Muscle layer of duodenum (tissue), 2 donors: ENCODE measurements around the gene ETV3L.

ENCODE experiments used
- H3K27ac ChIP-seq: one replicate; pipeline ENCODE4 v1.7.0; 2013; ENCODE audit warnings: mild to moderate bottlenecking, low read length
- H3K27me3 ChIP-seq: one replicate; pipeline ENCODE4 v1.7.0; 2013; ENCODE audit warnings: low read depth, mild to moderate bottlenecking, control low read depth, low read length
- H3K36me3 ChIP-seq, 2 donors: one replicate each; pipeline ENCODE4 v1.7.0; 2013; ENCODE audit warnings: low read length in 2 of 2, control low read depth in 1 of 2, mild to moderate bottlenecking in 1 of 2; ENCODE audit not compliant: insufficient read depth in 2 of 2, control insufficient read depth in 1 of 2
- H3K4me1 ChIP-seq, 2 donors: one replicate each; pipeline ENCODE4 v1.7.0; 2013; ENCODE audit warnings: low read length in 2 of 2, mild to moderate bottlenecking in 2 of 2, control low read depth in 1 of 2, moderate library complexity in 1 of 2; ENCODE audit not compliant: insufficient read depth in 2 of 2, control insufficient read depth in 1 of 2
- H3K4me3 ChIP-seq, 2 donors: one replicate each; pipeline ENCODE4 v1.7.0; 2013; ENCODE audit warnings: low read length in 2 of 2, low read depth in 1 of 2, mild to moderate bottlenecking in 1 of 2
- H3K9me3 ChIP-seq, 2 donors: one replicate each; pipeline ENCODE4 v1.7.0; 2013; ENCODE audit warnings: low read length in 2 of 2, control low read depth in 1 of 2, mild to moderate bottlenecking in 1 of 2; ENCODE audit not compliant: control insufficient read depth in 1 of 2
- donor health status: healthy.

ETV3L gene

GRCh38 chr1:157124855-157125254 lies 25.2 kb upstream of the ETV3L start:
- H3K4me3 ChIP-seq, result no peak overlapping the region
- H3K27me3 ChIP-seq, result no peaks in the 10 kb centered on the region
- no peaks in the 10 kb centered on the region for H3K9me3 ChIP-seq
- no peak overlapping the region for H3K27ac ChIP-seq
- H3K4me1 ChIP-seq, result no peaks in the 10 kb centered on the region
- H3K36me3 ChIP-seq, result peaks cover 46 to 68% of the 10 kb centered on the region in 2 donors

- no peak overlapping the region for H3K4me3 ChIP-seq
Observed at GRCh38 chr1:157119448-157119847, 19.8 kb upstream of the ETV3L start.

GRCh38 chr1:157119008-157119407 lies 19.4 kb upstream of the ETV3L start:
- no peaks in the 10 kb centered on the region for H3K9me3 ChIP-seq
- no peak overlapping the region for H3K4me3 ChIP-seq
- no peaks in the 10 kb centered on the region for H3K27me3 ChIP-seq
- no peaks in the 10 kb centered on the region for H3K4me1 ChIP-seq
- H3K36me3 ChIP-seq, result peaks cover 14 to 17% of the 10 kb centered on the region in 2 donors
- no peak overlapping the region for H3K27ac ChIP-seq

More at GRCh38 chr1:157119448-157119847, 19.8 kb upstream of the ETV3L start:
- Histone ChIP-seq H3K36me3 (peaks cover 17 to 20% of the 10 kb centered on the region in 2 donors), H3K27me3 (no peaks in the 10 kb centered on the region), H3K4me1 (no peaks in the 10 kb centered on the region), H3K9me3 (no peaks in the 10 kb centered on the region), H3K27ac (no peak overlapping the region)

- Histone ChIP-seq H3K27ac (no peak overlapping the region), H3K36me3 (peaks cover 0 to 3% of the 10 kb centered on the region in 2 donors), H3K4me3 (no peak overlapping the region)
Observed at GRCh38 chr1:157117527-157118057, 18.0 kb upstream of the ETV3L start.

GRCh38 chr1:157116737-157117103 lies 17.1 kb upstream of the ETV3L start:
- Histone ChIP-seq H3K4me1 (no peaks in the 10 kb centered on the region), H3K27me3 (no peaks in the 10 kb centered on the region), H3K9me3 (no peaks in the 10 kb centered on the region), H3K4me3 (no peak overlapping the region), H3K27ac (no peak overlapping the region), H3K36me3 (no peaks in the 10 kb centered on the region)

More at GRCh38 chr1:157117527-157118057, 18.0 kb upstream of the ETV3L start:
- no peaks in the 10 kb centered on the region for H3K4me1 ChIP-seq
- no peaks in the 10 kb centered on the region for H3K27me3 ChIP-seq
- no peaks in the 10 kb centered on the region for H3K9me3 ChIP-seq

- no peaks in the 10 kb centered on the region for H3K4me1 ChIP-seq
- no peak overlapping the region for H3K4me3 ChIP-seq
- no peaks in the 10 kb centered on the region for H3K36me3 ChIP-seq
- no peaks in the 10 kb centered on the region for H3K9me3 ChIP-seq
- no peak overlapping the region for H3K27ac ChIP-seq
- H3K27me3 ChIP-seq, result no peaks in the 10 kb centered on the region
Observed at GRCh38 chr1:157115851-157116736, 16.5 kb upstream of the ETV3L start.

- Histone ChIP-seq H3K4me1 (no peaks in the 10 kb centered on the region), H3K4me3 (no peak overlapping the region), H3K27me3 (no peaks in the 10 kb centered on the region), H3K36me3 (no peaks in the 10 kb centered on the region), H3K9me3 (no peaks in the 10 kb centered on the region), H3K27ac (no peak overlapping the region)
Observed at GRCh38 chr1:157115429-157115838, 15.8 kb upstream of the ETV3L start.

GRCh38 chr1:157114183-157115121 lies 14.8 kb upstream of the ETV3L start:
- no peak overlapping the region for H3K4me3 ChIP-seq
- no peaks in the 10 kb centered on the region for H3K4me1 ChIP-seq
- no peaks in the 10 kb centered on the region for H3K9me3 ChIP-seq
- H3K27me3 ChIP-seq, result no peaks in the 10 kb centered on the region
- H3K36me3 ChIP-seq, result no peaks in the 10 kb centered on the region
- H3K27ac ChIP-seq, result no peak overlapping the region

GRCh38 chr1:157113631-157114030 lies 14.0 kb upstream of the ETV3L start:
- no peaks in the 10 kb centered on the region for H3K36me3 ChIP-seq
- H3K9me3 ChIP-seq, result no peaks in the 10 kb centered on the region

GRCh38 chr1:157113106-157113505 lies 13.5 kb upstream of the ETV3L start:
- no peak overlapping the region for H3K4me3 ChIP-seq

More at GRCh38 chr1:157113631-157114030, 14.0 kb upstream of the ETV3L start:
- Histone ChIP-seq H3K27ac (no peak overlapping the region), H3K4me1 (no peaks in the 10 kb centered on the region), H3K27me3 (no peaks in the 10 kb centered on the region), H3K4me3 (no peak overlapping the region)

More at GRCh38 chr1:157113106-157113505, 13.5 kb upstream of the ETV3L start:
- no peaks in the 10 kb centered on the region for H3K9me3 ChIP-seq
- no peak overlapping the region for H3K27ac ChIP-seq
- H3K27me3 ChIP-seq, result no peaks in the 10 kb centered on the region
- H3K4me1 ChIP-seq, result no peaks in the 10 kb centered on the region
- H3K36me3 ChIP-seq, result no peaks in the 10 kb centered on the region
